ENCODE data around the gene SUGCT. TPM values are rescaled to one million over a fixed set of nuclear protein-coding genes. Genes with fewer than 3 reads are reported as not detected.

SUGCT gene
- total RNA-seq, 1 experiment from 2014 or later, result 9.9 TPM

DNA sequence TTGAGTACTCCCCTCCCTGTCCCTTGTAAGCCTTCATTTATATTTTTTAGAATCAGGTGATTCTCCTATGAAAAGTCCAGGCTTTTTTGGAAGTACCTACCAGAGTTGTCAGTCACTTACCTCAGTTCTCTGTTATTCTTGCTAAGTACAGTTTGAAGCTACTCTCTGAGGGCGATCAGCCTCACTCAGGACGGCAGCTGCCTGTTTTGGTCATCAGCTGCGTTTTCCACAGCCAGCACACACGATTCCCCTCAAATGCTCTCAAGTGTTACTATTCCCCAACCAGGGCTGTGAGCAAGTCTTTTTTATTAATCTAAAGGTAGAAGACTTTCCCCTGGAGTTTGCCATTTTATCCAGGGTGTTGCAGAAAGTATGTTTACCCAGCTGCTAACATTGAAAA lies 328.6 kb downstream of the SUGCT start:
- BruUV-seq (replicated peaks), result no TSS peak
- no peak overlapping the region for H3K4me3 Mint-ChIP-seq (ENCODE audit: unreplicated experiment)
- CTCF ChIA-PET, result no interaction called here
- intact Hi-C loops (cut with micrococcal nuclease; ENCODE audit: unreplicated experiment), result no loop called here
- DNase-seq, result no peak
- H3K27me3 ChIP-seq (replicated peaks; ENCODE audit: control insufficient read depth, insufficient read depth, low read length), result no peaks in the 10 kb centered on the region
- TF ChIP-seq CTCF (IDR thresholded peaks at IDR 0.05; ENCODE audit: insufficient read depth in 1 of 2, low read depth in 1 of 2, low read length in 1 of 2, severe bottlenecking in 1 of 2, unreplicated experiment in 1 of 2), result no peak
- no peaks in the 10 kb centered on the region for H3K4me1 Mint-ChIP-seq (ENCODE audit: low read depth, unreplicated experiment)
- H3K4me1 ChIP-seq, result no peaks in the 10 kb centered on the region
- H3K27ac Mint-ChIP-seq (ENCODE audit: unreplicated experiment), result no peak overlapping the region
- no peaks in the 10 kb centered on the region for H3K9me3 ChIP-seq
- H3K36me3 ChIP-seq (ENCODE audit: control insufficient read depth, insufficient read depth, low read length), result no peaks in the 10 kb centered on the region
- H3K4me3 ChIP-seq (ENCODE audit: low read depth, low read length), result no peak overlapping the region
- no peaks in the 10 kb centered on the region for H3K9me3 Mint-ChIP-seq (ENCODE audit: unreplicated experiment)
- H3K27me3 Mint-ChIP-seq (ENCODE audit: insufficient read depth, unreplicated experiment), result no peaks in the 10 kb centered on the region
- POLR2A ChIA-PET, result no interaction called here
- H3K36me3 Mint-ChIP-seq (ENCODE audit: insufficient read depth, unreplicated experiment), result no peaks in the 10 kb centered on the region

DNA sequence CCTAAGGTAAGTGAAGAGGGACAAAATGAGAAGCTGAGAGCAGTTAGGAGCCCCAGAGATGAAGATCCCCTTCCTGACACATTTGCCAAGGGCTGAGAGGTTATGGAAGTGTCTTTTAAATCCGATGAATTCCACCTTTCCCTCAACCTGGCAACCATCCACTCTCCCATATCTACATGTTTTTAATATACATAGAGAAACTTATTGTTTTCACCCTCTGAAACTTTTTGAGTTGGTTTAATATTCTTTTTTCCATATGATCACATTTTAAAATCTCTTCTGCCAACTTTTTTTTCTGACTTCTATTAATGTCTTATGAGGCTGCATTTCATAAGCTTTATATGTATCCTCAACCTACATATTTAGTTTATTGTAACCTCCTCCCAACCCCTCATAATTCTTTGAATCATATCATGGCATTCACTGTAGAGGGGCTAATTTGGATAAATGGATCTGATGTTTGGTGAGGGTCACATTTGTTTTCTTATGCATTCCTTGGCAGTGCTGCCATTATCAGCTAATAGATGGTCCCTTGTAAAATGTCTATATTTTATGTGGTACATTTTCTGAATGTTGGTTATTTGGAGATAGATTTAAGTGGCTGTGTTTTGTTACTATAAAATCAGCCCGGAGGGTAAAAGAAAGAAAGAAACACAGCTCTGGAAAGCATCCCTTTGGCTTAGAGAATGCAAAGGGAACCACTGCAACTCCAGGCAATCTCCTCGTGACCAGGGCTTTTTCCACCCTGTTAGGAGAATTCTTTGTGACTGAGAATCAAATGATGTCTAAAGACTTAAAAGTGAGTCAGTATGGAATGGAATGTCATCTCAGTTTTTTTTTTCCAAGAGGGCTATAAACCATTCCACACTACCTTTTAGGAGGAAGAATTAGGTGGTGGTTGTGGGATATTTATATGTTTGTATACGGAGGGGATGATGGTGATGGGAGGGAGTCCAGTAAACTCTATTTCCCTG lies 334.4 kb downstream of the SUGCT start:
- Mint-ChIP-seq H3K9me3 (ENCODE audit: unreplicated experiment) (no peaks in the 10 kb centered on the region), H3K4me3 (ENCODE audit: unreplicated experiment) (no peak overlapping the region), H3K36me3 (ENCODE audit: insufficient read depth, unreplicated experiment) (no peaks in the 10 kb centered on the region), H3K27ac (ENCODE audit: unreplicated experiment) (no peak overlapping the region), H3K4me1 (ENCODE audit: low read depth, unreplicated experiment) (peaks cover 20% of the 10 kb centered on the region), H3K27me3 (ENCODE audit: insufficient read depth, unreplicated experiment) (no peaks in the 10 kb centered on the region)
- ChIA-PET POLR2A (no interaction called here), CTCF (no interaction called here)
- no peak for TF ChIP-seq CTCF (IDR thresholded peaks at IDR 0.05; ENCODE audit: insufficient read depth in 1 of 2, low read depth in 1 of 2, low read length in 1 of 2, severe bottlenecking in 1 of 2, unreplicated experiment in 1 of 2)
- H3K4me3 ChIP-seq (ENCODE audit: low read depth, low read length), result no peak overlapping the region
- intact Hi-C loops (cut with micrococcal nuclease; ENCODE audit: unreplicated experiment), result no loop called here
- no peak for DNase-seq
- H3K36me3 ChIP-seq (ENCODE audit: control insufficient read depth, insufficient read depth, low read length), result no peaks in the 10 kb centered on the region
- H3K27me3 ChIP-seq (replicated peaks; ENCODE audit: control insufficient read depth, insufficient read depth, low read length), result no peaks in the 10 kb centered on the region
- H3K9me3 ChIP-seq, result no peaks in the 10 kb centered on the region
- peaks cover 19% of the 10 kb centered on the region for H3K4me1 ChIP-seq
- BruUV-seq (replicated peaks), result no TSS peak

DNA sequence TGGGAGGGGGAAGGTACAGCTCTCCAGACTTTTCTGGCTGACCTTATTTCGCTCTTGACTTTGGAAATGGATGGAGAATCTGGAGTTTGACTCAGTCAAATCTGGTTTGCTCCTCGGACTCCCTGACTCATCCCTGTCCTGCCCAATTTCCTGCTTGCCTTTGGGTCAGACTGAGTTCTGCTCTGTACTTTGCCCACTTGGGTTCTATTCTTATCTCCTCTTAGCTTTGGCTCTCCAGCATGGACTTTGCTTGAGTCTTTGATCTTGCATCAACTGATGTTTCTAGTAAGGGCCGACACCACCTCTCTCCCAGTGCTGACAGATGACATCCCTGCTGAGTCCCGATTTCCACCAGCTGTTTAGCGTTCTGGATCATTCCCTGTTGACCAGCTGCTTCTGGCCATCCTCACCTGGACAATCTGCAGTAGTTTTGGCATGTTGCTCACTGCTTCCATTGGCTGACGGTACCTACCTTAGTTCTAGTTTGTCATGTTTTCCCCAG lies 335.3 kb downstream of the SUGCT start:
- peak; percentile 27 to 49 for DNase-seq
- Mint-ChIP-seq H3K4me3 (ENCODE audit: unreplicated experiment) (peak overlapping the region; percentile 34), H3K9me3 (ENCODE audit: unreplicated experiment) (no peaks in the 10 kb centered on the region), H3K27me3 (ENCODE audit: insufficient read depth, unreplicated experiment) (no peaks in the 10 kb centered on the region), H3K4me1 (ENCODE audit: low read depth, unreplicated experiment) (peaks cover 20% of the 10 kb centered on the region), H3K36me3 (ENCODE audit: insufficient read depth, unreplicated experiment) (no peaks in the 10 kb centered on the region), H3K27ac (ENCODE audit: unreplicated experiment) (peak overlapping the region; percentile 50)
- Histone ChIP-seq H3K4me3 (ENCODE audit: low read depth, low read length) (no peak overlapping the region), H3K9me3 (no peaks in the 10 kb centered on the region), H3K27me3 (replicated peaks; ENCODE audit: control insufficient read depth, insufficient read depth, low read length) (no peaks in the 10 kb centered on the region), H3K36me3 (ENCODE audit: control insufficient read depth, insufficient read depth, low read length) (no peaks in the 10 kb centered on the region), H3K4me1 (peaks cover 19% of the 10 kb centered on the region)
- intact Hi-C loops (cut with micrococcal nuclease; ENCODE audit: unreplicated experiment), result no loop called here
- CTCF ChIA-PET, result no interaction called here
- POLR2A ChIA-PET, result no interaction called here
- no TSS peak for BruUV-seq (replicated peaks)
- TF ChIP-seq CTCF (IDR thresholded peaks at IDR 0.05; ENCODE audit: insufficient read depth in 1 of 2, low read depth in 1 of 2, low read length in 1 of 2, severe bottlenecking in 1 of 2, unreplicated experiment in 1 of 2), result no peak
